Keratinocyte (primary cell): Measurements from ENCODE around the gene GPRIN1.

Source experiments
- CTCF ChIP-seq, 3 experiments: IDR thresholded peaks in 1 of 3; conservative IDR thresholded peaks in 1 of 3; optimal IDR thresholded peaks in 1 of 3; 2 replicates in 2 of 3; 3 replicates in 1 of 3; pipeline versions ENCODE3 to v1.5.1; 2011; ENCODE audit warnings: low read length in 3 of 3, mild to moderate bottlenecking in 3 of 3, moderate library complexity in 2 of 3, control low read depth in 1 of 3, inconsistent platforms in 1 of 3; ENCODE audit not compliant: insufficient read depth in 2 of 3; ENCODE audit errors: extremely low read depth in 1 of 3
- EZH2 ChIP-seq: IDR thresholded peaks from one replicate; pipeline ENCODE4 v1.6.1; 2012; ENCODE audit warnings: inconsistent platforms, mild to moderate bottlenecking, low read length, moderate library complexity

GRCh38 chr5:176624142-176624541, 14.2 kb upstream of the GPRIN1 start:
- TF ChIP-seq EZH2 (no peak), CTCF (optimal IDR thresholded peaks at IDR 0.05 in 1 of 3, IDR thresholded peaks at IDR 0.05 in 1 of 3, conservative IDR thresholded peaks at IDR 0.05 in 1 of 3; ENCODE audit: extremely low read depth in 1 of 3, insufficient read depth in 2 of 3, low read length in 3 of 3) (no peak)
